CMK (cell line): ENCODE measurements around the gene VAMP8.
"Not testable (repeated sequence)": the region's sequence is repeated elsewhere in the genome, so short reads cannot be mapped to it uniquely, and the experiment has no call there.

Experiments used
- DNase-seq: peaks from one replicate; pipeline ENCODE4 v3.0.0-alpha.2; 2010; ENCODE audit warnings: low read depth

The VAMP8 gene

GRCh38 chr2:85577386-85578242 is at the start of gene VAMP8:
Gene VAMP8 (plus strand): TSS chr2:85577586. CDS start chr2:85577647, 61 bp downstream.
- no peak for DNase-seq

- DNase-seq, result no peak
Observed at GRCh38 chr2:85527787-85528186, 49.6 kb upstream of the VAMP8 start.

DNA sequence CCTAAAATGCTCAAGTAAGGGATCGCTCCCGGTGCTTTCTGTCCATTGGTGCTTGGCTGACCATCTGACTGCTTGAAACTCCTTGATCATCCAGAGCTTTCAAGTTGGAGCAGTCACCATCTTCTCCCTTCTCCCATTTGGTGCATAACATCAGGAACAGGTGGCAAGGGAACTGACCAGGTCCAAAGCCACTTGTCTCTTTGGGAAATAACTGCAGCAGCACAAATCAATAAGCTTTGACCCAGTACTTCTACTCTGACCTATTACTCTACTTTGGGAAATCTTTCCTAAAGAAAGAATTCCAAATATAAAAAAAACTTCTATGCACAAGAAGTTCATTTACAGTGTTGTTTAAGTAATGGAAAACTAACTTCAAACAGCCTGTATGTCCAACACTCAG is 49.0 kb upstream of the VAMP8 start:
- DNase-seq, result no peak

DNA sequence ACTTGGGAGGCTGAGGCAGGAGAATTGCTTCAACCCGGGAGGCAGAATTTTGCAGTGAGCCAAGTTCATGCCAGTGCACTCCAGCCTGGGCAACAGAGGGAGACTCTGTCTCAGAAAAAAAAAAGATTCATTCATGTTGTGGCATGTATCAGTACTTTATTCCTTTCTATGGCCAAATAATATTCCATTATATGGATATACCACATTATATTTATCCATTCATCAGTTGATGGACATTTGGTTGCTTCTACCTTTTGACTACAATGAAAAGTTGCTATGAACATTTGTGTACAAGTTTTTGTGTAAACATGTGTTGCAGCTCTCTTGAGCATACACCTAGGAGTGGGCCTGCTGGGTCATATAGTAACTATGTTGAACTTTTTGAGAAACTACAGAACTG is 47.6 kb upstream of the VAMP8 start:
- DNase-seq, result no peak

GRCh38 chr2:85531589-85531988 is 45.8 kb upstream of the VAMP8 start:
- DNase-seq, result no peak

GRCh38 chr2:85534099-85534498 is 43.3 kb upstream of the VAMP8 start:
- no peak for DNase-seq

DNA sequence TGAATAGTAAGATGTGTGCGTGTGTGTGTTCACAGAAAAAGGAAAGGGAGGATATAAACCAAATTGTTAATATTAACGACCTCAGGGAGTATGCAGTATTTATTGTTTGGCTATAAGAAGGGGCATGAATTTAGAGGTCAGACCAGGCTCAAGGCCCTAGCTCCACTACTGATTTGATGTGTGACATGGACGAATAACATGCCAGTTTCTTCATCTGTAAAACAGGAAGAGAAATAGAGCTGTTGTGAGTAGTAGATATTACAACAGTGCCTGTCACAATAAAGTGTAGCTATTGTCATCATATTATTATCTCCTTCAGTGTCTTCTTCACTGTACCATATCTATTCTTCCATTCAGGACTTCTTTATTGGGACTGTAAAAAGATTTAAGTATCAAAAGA is 42.5 kb upstream of the VAMP8 start:
- DNase-seq, result no peak

GRCh38 chr2:85536479-85536878 is 40.9 kb upstream of the VAMP8 start:
- no peak for DNase-seq

GRCh38 chr2:85537600-85538506 is 39.5 kb upstream of the VAMP8 start:
- DNase-seq, result no peak

- peak; percentile 92 for DNase-seq
Observed at GRCh38 chr2:85538507-85539360, 38.7 kb upstream of the VAMP8 start, which contains the start of gene MAT2A. Gene MAT2A (plus strand): TSS chr2:85539168. CDS start chr2:85539288, 120 bp downstream.

- DNase-seq, result peak; percentile 87
Observed at GRCh38 chr2:85539361-85540132, 37.8 kb upstream of the VAMP8 start.

- peak; percentile 39 for DNase-seq
Observed at GRCh38 chr2:85540133-85540648, 37.2 kb upstream of the VAMP8 start.

DNA sequence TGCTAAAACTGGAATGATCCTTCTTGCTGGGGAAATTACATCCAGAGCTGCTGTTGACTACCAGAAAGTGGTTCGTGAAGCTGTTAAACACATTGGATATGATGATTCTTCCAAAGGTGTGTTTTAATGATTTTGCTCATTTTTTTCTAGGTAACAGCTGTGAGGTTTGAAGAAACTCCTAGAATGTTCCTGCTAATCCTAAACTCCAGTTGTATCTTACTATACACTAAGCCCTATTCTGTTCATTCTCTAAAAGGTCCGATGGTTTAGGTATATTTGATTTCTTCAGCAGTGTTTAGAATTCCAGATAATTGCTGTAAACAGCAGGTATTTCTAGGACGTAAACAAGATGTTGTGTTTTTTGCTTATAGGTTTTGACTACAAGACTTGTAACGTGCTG is 36.1 kb upstream of the VAMP8 start:
- no peak for DNase-seq

DNA sequence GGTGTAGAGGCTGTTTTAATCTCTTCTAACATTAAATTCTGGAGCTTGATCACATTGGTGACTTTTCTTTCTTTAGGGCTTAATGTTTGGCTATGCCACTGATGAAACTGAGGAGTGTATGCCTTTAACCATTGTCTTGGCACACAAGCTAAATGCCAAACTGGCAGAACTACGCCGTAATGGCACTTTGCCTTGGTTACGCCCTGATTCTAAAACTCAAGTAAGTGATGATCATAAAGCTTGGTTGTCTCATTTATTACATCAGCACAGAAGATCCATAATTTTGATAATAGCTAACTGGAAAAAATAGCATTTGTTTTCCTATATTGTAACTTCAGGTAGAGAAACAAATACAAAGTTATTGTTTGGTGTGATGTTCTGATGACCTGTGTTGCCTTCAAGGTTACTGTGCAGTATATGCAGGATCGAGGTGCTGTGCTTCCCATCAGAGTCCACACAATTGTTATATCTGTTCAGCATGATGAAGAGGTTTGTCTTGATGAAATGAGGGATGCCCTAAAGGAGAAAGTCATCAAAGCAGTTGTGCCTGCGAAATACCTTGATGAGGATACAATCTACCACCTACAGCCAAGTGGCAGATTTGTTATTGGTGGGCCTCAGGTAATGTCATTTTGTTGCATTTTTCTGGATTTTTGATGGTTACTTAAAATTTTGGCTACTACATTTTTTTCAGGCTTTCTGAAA is 35.5 kb upstream of the VAMP8 start:
- no peak for DNase-seq

DNA sequence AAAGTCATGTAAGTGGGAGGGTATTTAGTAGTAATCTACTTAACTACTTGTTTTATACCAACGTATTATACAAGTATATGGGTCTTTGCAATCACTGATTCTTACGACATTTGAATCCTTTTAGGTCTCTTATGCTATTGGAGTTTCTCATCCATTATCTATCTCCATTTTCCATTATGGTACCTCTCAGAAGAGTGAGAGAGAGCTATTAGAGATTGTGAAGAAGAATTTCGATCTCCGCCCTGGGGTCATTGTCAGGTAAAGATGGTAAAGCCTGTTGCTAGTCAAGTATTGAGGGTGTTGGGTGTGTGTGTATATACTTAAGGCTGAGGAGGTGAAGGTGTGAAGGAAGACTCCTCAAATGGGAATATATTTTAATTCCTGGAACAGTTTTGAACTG is 34.6 kb upstream of the VAMP8 start:
- DNase-seq, result no peak

GRCh38 chr2:85544254-85544691 is 33.1 kb upstream of the VAMP8 start:
- DNase-seq, result not testable (repeated sequence)

GRCh38 chr2:85544915-85545779 is 32.2 kb upstream of the VAMP8 start:
- DNase-seq, result not testable (repeated sequence)

DNA sequence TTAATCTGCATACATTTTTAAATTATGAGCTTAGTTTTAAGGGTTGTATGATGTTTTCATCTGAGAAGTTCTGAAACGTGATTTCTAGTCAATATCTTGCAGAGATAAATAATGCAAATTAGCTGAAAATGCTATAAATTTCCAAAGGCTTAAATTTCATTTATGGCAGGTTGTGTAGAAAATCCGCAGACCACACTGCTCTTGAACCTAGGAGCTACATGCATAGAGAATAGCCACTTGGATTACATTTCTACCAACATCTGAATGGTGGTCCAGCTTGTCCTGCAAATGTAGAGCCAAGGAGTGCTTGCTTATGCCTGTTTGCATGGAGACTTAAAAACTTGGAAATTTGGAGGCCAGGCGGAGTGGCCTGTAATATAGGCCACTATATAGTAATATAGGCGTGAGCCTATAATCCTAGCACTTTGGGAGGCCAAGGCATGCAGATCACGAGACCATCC is 31.6 kb upstream of the VAMP8 start:
- DNase-seq, result no peak
